ENCODE results near the gene FOXP1. TPM values are rescaled to one million over a fixed set of nuclear protein-coding genes. Genes with fewer than 3 reads are reported as not detected.

Gene FOXP1
- total RNA-seq, 1 donor from 2014 or later = 33.2 TPM

DNA sequence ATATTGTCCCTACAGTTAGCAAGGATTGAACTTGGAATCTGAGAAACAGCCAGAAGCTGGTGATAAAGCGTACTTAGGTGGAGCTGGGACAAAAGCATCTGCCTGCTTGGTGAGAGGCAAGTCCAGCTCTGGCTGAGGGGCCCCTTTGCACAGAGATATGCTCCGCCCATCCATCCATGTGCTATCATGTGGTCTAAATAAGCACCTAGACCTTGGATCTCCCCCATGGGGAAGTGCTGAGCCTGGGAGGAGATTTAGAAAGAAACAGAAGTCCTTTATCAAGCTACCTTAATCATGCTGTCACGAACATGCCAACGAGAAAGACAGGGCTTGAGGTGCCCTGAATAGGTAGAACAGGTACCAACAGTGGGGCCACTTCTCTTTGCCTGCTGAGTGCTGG lies 369.5 kb downstream of the FOXP1 start:
- TF ChIP-seq, protein P1, sequence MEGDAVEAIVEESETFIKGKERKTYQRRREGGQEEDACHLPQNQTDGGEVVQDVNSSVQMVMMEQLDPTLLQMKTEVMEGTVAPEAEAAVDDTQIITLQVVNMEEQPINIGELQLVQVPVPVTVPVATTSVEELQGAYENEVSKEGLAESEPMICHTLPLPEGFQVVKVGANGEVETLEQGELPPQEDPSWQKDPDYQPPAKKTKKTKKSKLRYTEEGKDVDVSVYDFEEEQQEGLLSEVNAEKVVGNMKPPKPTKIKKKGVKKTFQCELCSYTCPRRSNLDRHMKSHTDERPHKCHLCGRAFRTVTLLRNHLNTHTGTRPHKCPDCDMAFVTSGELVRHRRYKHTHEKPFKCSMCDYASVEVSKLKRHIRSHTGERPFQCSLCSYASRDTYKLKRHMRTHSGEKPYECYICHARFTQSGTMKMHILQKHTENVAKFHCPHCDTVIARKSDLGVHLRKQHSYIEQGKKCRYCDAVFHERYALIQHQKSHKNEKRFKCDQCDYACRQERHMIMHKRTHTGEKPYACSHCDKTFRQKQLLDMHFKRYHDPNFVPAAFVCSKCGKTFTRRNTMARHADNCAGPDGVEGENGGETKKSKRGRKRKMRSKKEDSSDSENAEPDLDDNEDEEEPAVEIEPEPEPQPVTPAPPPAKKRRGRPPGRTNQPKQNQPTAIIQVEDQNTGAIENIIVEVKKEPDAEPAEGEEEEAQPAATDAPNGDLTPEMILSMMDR (IDR thresholded peaks at IDR 0.05; ENCODE audit: insufficient read depth, low read length, severe bottlenecking) = no peak
- Histone ChIP-seq H3K27me3 (ENCODE audit: control insufficient read depth, insufficient read depth, low read length) (no peaks in the 10 kb centered on the region), H3K4me3 (ENCODE audit: low read depth, low read length) (no peak overlapping the region), H3K36me3 (ENCODE audit: control insufficient read depth, insufficient read depth, low read length) (no peaks in the 10 kb centered on the region)
- FAIRE-seq = no peak
- DNase-seq (ENCODE audit: low read depth) = no peak

DNA sequence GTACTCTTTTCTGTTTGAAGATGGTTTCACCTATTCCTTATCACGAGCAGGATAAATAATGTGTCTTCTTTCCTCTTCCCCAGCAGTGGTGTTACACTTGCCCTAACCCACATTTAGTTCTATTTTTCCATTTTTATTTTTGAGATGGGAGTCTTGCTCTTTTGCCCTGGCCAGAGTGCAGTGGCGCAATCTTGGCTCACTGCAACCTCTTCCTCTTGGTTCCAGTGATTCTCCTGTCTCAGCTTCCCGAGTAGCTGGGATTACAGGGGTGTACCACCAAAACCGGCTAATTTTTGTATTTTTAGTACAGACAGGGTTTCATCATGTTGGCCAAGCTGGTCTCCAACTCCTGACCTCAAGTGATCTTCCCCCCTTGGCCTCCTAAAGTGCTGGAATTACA lies 372.4 kb downstream of the FOXP1 start:
- TF ChIP-seq, protein P1 (IDR thresholded peaks at IDR 0.05; ENCODE audit: insufficient read depth, low read length, severe bottlenecking) = no peak
- H3K36me3 ChIP-seq (ENCODE audit: control insufficient read depth, insufficient read depth, low read length) = no peaks in the 10 kb centered on the region
- no peak overlapping the region for H3K4me3 ChIP-seq (ENCODE audit: low read depth, low read length)
- DNase-seq (ENCODE audit: low read depth) (no peak), FAIRE-seq (no peak)
- no peaks in the 10 kb centered on the region for H3K27me3 ChIP-seq (ENCODE audit: control insufficient read depth, insufficient read depth, low read length)

DNA sequence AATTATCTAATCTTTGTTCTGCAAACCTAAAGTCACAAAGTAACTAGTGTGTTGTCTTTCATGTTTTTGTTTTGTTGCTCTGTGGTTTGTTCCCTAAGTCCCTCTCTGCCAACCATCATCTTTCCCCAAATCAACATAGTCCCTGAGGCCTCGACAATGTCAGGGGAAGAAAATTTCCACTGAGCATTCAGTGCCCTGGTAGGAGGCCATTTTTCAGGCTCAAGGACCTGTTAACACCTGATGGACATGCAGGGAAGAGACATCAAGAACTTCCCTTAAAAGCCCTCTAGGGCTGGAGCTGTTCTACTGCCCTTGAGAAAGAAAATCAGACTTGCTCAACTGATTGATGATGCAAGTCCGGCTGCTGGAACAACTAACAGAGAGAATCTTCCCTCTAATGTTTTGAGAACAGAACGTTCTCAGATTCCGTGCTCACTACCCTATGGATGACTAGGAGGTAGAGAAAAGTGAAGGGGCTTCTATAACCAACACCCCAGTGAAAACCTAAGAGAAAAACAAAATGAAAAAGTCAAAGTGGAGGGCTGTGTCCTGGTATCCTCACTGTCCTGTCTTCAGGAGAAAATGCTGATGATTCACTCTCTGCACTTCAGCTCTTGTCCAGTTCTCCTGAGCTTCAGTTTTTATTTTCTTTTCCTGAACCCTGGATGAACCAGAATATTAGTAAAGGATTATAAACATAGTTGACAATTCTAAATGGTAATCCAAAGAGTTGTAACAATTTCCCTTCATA lies 373.1 kb downstream of the FOXP1 start:
- TF ChIP-seq, protein P1 (IDR thresholded peaks at IDR 0.05; ENCODE audit: insufficient read depth, low read length, severe bottlenecking) = no peak
- no peak overlapping the region for H3K4me3 ChIP-seq (ENCODE audit: low read depth, low read length)
- no peaks in the 10 kb centered on the region for H3K36me3 ChIP-seq (ENCODE audit: control insufficient read depth, insufficient read depth, low read length)
- DNase-seq (ENCODE audit: low read depth) (no peak), FAIRE-seq (peak; percentile 23)
- H3K27me3 ChIP-seq (ENCODE audit: control insufficient read depth, insufficient read depth, low read length) = no peaks in the 10 kb centered on the region

DNA sequence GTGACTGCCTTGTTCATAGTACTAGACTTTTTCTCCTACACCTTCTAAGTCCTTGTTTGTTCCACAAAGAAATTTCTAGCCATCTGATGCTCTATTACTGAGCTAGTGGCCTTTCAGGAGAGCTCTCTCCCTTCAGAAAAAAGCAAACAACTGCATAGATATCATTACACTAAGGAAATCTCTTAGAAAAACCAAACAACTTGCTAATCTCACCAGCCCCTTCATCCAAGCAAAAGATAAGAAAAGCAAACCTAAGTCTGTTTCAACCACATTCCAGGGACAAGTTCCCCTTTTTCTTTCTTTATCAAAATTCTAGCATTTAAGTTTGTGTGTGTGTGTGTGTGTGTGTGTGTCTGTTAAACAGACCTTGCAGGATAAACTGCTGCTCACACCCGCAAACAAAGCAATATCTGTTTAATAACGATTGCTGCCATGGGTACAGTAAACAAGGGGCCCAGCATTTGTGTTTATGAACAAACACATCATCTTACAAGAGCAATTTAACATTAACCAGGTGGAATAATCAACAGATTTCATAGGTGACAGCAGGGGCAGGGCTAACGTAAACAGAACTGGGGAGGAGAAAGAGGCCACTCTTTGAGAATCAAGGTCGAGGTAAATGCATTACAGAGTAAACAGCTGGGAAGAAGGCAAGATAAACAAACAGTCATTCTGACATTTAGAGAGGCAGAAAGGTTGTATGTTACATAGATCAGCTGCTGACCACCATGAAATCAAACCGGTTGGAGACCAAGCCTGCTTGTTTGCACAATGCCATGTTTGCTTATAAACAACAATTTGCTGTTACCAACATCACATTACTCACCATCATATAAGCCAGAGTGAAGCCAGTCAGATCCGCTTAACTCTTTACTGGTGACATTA lies 375.1 kb downstream of the FOXP1 start:
- Histone ChIP-seq H3K36me3 (ENCODE audit: control insufficient read depth, insufficient read depth, low read length) (no peaks in the 10 kb centered on the region), H3K4me3 (ENCODE audit: low read depth, low read length) (no peak overlapping the region), H3K27me3 (ENCODE audit: control insufficient read depth, insufficient read depth, low read length) (no peaks in the 10 kb centered on the region)
- peak; percentile 65 for DNase-seq (ENCODE audit: low read depth)
- TF ChIP-seq, protein P1 (IDR thresholded peaks at IDR 0.05; ENCODE audit: insufficient read depth, low read length, severe bottlenecking) = no peak
- no peak for FAIRE-seq

DNA sequence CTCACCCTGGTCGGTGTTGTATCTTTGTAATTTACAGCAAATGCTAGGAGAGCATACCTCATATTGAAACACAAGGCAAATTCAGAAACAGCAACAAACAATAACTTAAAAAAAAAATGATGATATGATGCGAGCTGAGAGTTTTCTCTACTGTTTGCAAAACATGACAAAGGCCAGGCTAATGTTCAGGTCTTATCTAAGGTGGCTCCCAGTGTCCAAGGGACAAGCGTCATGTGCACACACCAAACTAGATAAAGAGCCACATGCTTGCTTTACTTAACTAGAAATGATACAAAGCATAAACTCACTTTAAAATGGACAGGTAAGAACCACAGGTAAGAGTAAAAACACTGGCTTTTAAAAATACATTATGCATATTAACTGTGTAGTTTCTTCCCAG lies 375.9 kb downstream of the FOXP1 start:
- Histone ChIP-seq H3K4me3 (ENCODE audit: low read depth, low read length) (no peak overlapping the region), H3K27me3 (ENCODE audit: control insufficient read depth, insufficient read depth, low read length) (no peaks in the 10 kb centered on the region), H3K36me3 (ENCODE audit: control insufficient read depth, insufficient read depth, low read length) (no peaks in the 10 kb centered on the region)
- FAIRE-seq (no peak), DNase-seq (ENCODE audit: low read depth) (no peak)
- TF ChIP-seq, protein P1 (IDR thresholded peaks at IDR 0.05; ENCODE audit: insufficient read depth, low read length, severe bottlenecking) = no peak

All from bronchial epithelial cell (primary cell).